Gastrocnemius medialis (tissue), 4 donors: ENCODE data around the gene ABT1. TPM values are rescaled to one million over a fixed set of nuclear protein-coding genes. Genes with fewer than 3 reads are reported as not detected.

Experiments
- ATAC-seq, 2 donors: fragments of 150-250 bp; one replicate each; pipeline ENCODE4 v1.9.1; 2016
- DNase-seq, 2 donors: peaks; one replicate each; pipeline ENCODE4 v3.0.0-alpha.2; 2019
- H3K27ac ChIP-seq, 4 donors: fragments of 200-600 bp; sonication (generic); 1 replicate in 1 of 4; 2 replicates in 3 of 4; pipeline ENCODE4 v1.5.1; 2016 to 2018; ENCODE audit warnings: mild to moderate bottlenecking in 2 of 4, moderate library complexity in 1 of 4
- H3K27me3 ChIP-seq, 3 donors: fragments of 200-600 bp; sonication (generic) in 2 of 3; 1 replicate in 1 of 3; 2 replicates in 2 of 3; pipeline versions ENCODE4 v1.5.1 to v1.6.0; 2016 to 2019; ENCODE audit warnings: mild to moderate bottlenecking in 1 of 3, moderate library complexity in 1 of 3
- H3K36me3 ChIP-seq, 2 donors: fragments of 200-600 bp; sonication (generic) in 1 of 2; one replicate each; pipeline ENCODE4 v1.5.1; 2017 to 2018
- H3K4me1 ChIP-seq, 2 donors: fragments of 200-600 bp; sonication (generic) in 1 of 2; one replicate each; pipeline ENCODE4 v1.5.1; 2016 to 2017; ENCODE audit warnings: mild to moderate bottlenecking in 2 of 2
- H3K4me3 ChIP-seq, 4 donors: fragments of 200-600 bp; sonication (generic) in 3 of 4; 1 replicate in 1 of 4; 2 replicates in 3 of 4; pipeline ENCODE4 v1.5.1; 2016 to 2019; ENCODE audit warnings: mild to moderate bottlenecking in 2 of 4
- H3K9me3 ChIP-seq, 3 donors: fragments of 200-600 bp; sonication (generic) in 2 of 3; 1 replicate in 1 of 3; 2 replicates in 2 of 3; pipeline ENCODE4 v1.5.1; 2016 to 2019
- CTCF ChIP-seq, 5 experiments: fragments of 450-650 bp in 3 of 5; fragments of 200-600 bp in 2 of 5; sonication (generic) in 2 of 5; IDR thresholded peaks in 4 of 5; conservative IDR thresholded peaks in 1 of 5; 1 replicate in 4 of 5; 2 replicates in 1 of 5; pipeline ENCODE4 v1.5.1; 2016 to 2019; ENCODE audit warnings: antibody characterized with exemption in 5 of 5, mild to moderate bottlenecking in 3 of 5, moderate library complexity in 3 of 5
- POLR2A ChIP-seq, 2 donors: fragments of 450-650 bp; IDR thresholded peaks; one replicate each; pipeline ENCODE4 v1.6.1; 2017; ENCODE audit warnings: antibody characterized with exemption in 2 of 2, mild to moderate bottlenecking in 2 of 2, moderate library complexity in 2 of 2
- in situ Hi-C, 4 donors: fragments of 200-750 bp; cut with MboI; loops; one replicate each; pipeline versions ENCODE4 v1.15.0 to v1.8.0; 2017; ENCODE audit warnings: low sequenced_read_pairs in 4 of 4
- intact Hi-C: fragments of 100-400 bp; cut with DNase I; formaldehyde crosslinking; loops from one replicate; pipeline ENCODE4 v1.15.1; 2023; ENCODE audit warnings: low total_unique reads
- total RNA-seq, 4 donors: library from RNA; depleted of rRNA; stranded (reverse); fragments of >200 nt; gene quantifications; one replicate each; pipeline versions ENCODE4 v1.1.0 to v1.2.3, GENCODE V29; 2016

Gene ABT1
- total RNA-seq, 4 donors from 2014 or later = 7.1 to 13.2 (median 9.5) TPM

- in situ Hi-C loops (no loop called here), intact Hi-C loops (loop anchor here (1.0 to 10.0 kb wide), 4 partner anchors 13 to 920 kb away; partner anchors contain the start of genes ABT1 and ZNF184)
- TF ChIP-seq CTCF (IDR thresholded peaks at IDR 0.05 in 4 of 5, conservative IDR thresholded peaks at IDR 0.05 in 1 of 5) = no peak
- TF ChIP-seq POLR2A (IDR thresholded peaks at IDR 0.05) = no peak
- DNase-seq = no peak
- no peak for ATAC-seq
- peak overlapping the region; percentile 75 to 85 (median 79) for H3K27ac ChIP-seq
- no peaks in the 10 kb centered on the region for H3K36me3 ChIP-seq
- no peaks in the 10 kb centered on the region for H3K9me3 ChIP-seq
- no peaks in the 10 kb centered on the region for H3K27me3 ChIP-seq
- peaks cover 10 to 13% of the 10 kb centered on the region in 2 donors for H3K4me1 ChIP-seq
- H3K4me3 ChIP-seq = peak overlapping the region; percentile 29 to 63 (median 56)
Observed at GRCh38 chr6:26554697-26555504, 41.9 kb upstream of the ABT1 start.

- intact Hi-C loops = loop anchor here (5.0 to 10.0 kb wide), 2 partner anchors 42 to 919 kb away; partner anchors contain the start of genes ABT1 and ZNF184
- no peak for TF ChIP-seq POLR2A (IDR thresholded peaks at IDR 0.05)
- no peak for TF ChIP-seq CTCF (IDR thresholded peaks at IDR 0.05 in 4 of 5, conservative IDR thresholded peaks at IDR 0.05 in 1 of 5)
- in situ Hi-C loops = no loop called here
- Histone ChIP-seq H3K4me1 (peaks cover 3 to 13% of the 10 kb centered on the region in 2 donors), H3K9me3 (no peaks in the 10 kb centered on the region), H3K4me3 (peak overlapping the region in 1 of 4 donors; percentile 61), H3K36me3 (no peaks in the 10 kb centered on the region), H3K27ac (no peak overlapping the region), H3K27me3 (no peaks in the 10 kb centered on the region)
- DNase-seq (no peak), ATAC-seq (no peak)
Observed at GRCh38 chr6:26555505-26556262, 41.1 kb upstream of the ABT1 start.

- ATAC-seq (no peak), DNase-seq (no peak)
- in situ Hi-C loops = no loop called here
- no peak overlapping the region for H3K4me3 ChIP-seq
- H3K27ac ChIP-seq = peak overlapping the region in 1 of 4 donors; percentile 33
- intact Hi-C loops = loop anchor here (5.0 to 10.0 kb wide), 2 partner anchors 41 to 918 kb away; partner anchors contain the start of genes ABT1 and ZNF184
- H3K27me3 ChIP-seq = no peaks in the 10 kb centered on the region
- H3K9me3 ChIP-seq = no peaks in the 10 kb centered on the region
- no peaks in the 10 kb centered on the region for H3K36me3 ChIP-seq
- H3K4me1 ChIP-seq = peaks cover 0 to 13% of the 10 kb centered on the region in 2 donors
- no peak for TF ChIP-seq POLR2A (IDR thresholded peaks at IDR 0.05)
- TF ChIP-seq CTCF (IDR thresholded peaks at IDR 0.05 in 4 of 5, conservative IDR thresholded peaks at IDR 0.05 in 1 of 5) = no peak
Observed at GRCh38 chr6:26556263-26557070, 40.3 kb upstream of the ABT1 start.
